NB4 (cell line): Measurements from ENCODE around the gene HPN.

ENCODE experiments used
- CTCF ChIP-seq: IDR thresholded peaks from one replicate; pipeline ENCODE4 v1.5.1; 2012; ENCODE audit warnings: low read depth, low read length
- MAX ChIP-seq: IDR thresholded peaks from 2 replicates; pipeline ENCODE4 v1.6.1; 2011; ENCODE audit warnings: low read depth, low read length
- MYC ChIP-seq: IDR thresholded peaks from 2 replicates; pipeline ENCODE4 v1.6.1; 2011; ENCODE audit warnings: low read depth, low read length
- POLR2A ChIP-seq: IDR thresholded peaks from 2 replicates; pipeline ENCODE4 v1.6.1; 2011; ENCODE audit warnings: mild to moderate bottlenecking; ENCODE audit not compliant: insufficient read length; ENCODE audit errors: extremely low read depth

GRCh38 chr19:35021016-35021415 lies 20.5 kb upstream of the HPN start:
- no peak for TF ChIP-seq CTCF
- TF ChIP-seq MAX: no peak
- no peak for TF ChIP-seq POLR2A
- no peak for TF ChIP-seq MYC
